Osteocyte (in vitro differentiated cells): ENCODE results near the gene TMC4. TPM values are rescaled to one million over a fixed set of nuclear protein-coding genes. Genes with fewer than 3 reads are reported as not detected.
A peak's percentile ranks its signal among the peaks of the same experiment; 100 is the strongest.

Source experiments
- DNase-seq: peaks from one replicate; pipeline ENCODE4 v3.0.0; 2021; ENCODE audit warnings: mixed read lengths; ENCODE audit not compliant: unreplicated experiment; ENCODE audit errors: extremely low spot score
- H3K27ac Mint-ChIP-seq: one replicate; pipeline ENCODE4 v1.8.0; 2021; ENCODE audit warnings: mild to moderate bottlenecking, mixed read lengths; ENCODE audit not compliant: unreplicated experiment
- H3K27me3 Mint-ChIP-seq: one replicate; pipeline ENCODE4 v1.8.0; 2021; ENCODE audit warnings: mixed read lengths; ENCODE audit not compliant: unreplicated experiment
- H3K36me3 Mint-ChIP-seq: one replicate; pipeline ENCODE4 v1.8.0; 2021; ENCODE audit warnings: mixed read lengths; ENCODE audit not compliant: unreplicated experiment
- H3K4me1 Mint-ChIP-seq: one replicate; pipeline ENCODE4 v1.8.0; 2021; ENCODE audit warnings: mixed read lengths; ENCODE audit not compliant: unreplicated experiment
- H3K4me3 Mint-ChIP-seq: one replicate; pipeline ENCODE4 v1.8.0; 2021; ENCODE audit warnings: mild to moderate bottlenecking, moderate library complexity, mixed read lengths; ENCODE audit not compliant: unreplicated experiment
- H3K9me3 Mint-ChIP-seq: one replicate; pipeline ENCODE4 v1.8.0; 2021; ENCODE audit warnings: mixed read lengths; ENCODE audit not compliant: unreplicated experiment
- CTCF ChIP-seq: fragments of 200-600 bp; sonication (generic); IDR thresholded peaks from 2 replicates; pipeline ENCODE4 v1.5.0; 2021; ENCODE audit warnings: antibody characterized with exemption, mild to moderate bottlenecking, moderate library complexity
- total RNA-seq: library from RNA; stranded (reverse); gene quantifications from 2 replicates; pipeline ENCODE4 v1.2.1, GENCODE V29; 2021

Gene TMC4
- total RNA-seq, 1 donor from 2014 or later, result 2.7 TPM

DNA sequence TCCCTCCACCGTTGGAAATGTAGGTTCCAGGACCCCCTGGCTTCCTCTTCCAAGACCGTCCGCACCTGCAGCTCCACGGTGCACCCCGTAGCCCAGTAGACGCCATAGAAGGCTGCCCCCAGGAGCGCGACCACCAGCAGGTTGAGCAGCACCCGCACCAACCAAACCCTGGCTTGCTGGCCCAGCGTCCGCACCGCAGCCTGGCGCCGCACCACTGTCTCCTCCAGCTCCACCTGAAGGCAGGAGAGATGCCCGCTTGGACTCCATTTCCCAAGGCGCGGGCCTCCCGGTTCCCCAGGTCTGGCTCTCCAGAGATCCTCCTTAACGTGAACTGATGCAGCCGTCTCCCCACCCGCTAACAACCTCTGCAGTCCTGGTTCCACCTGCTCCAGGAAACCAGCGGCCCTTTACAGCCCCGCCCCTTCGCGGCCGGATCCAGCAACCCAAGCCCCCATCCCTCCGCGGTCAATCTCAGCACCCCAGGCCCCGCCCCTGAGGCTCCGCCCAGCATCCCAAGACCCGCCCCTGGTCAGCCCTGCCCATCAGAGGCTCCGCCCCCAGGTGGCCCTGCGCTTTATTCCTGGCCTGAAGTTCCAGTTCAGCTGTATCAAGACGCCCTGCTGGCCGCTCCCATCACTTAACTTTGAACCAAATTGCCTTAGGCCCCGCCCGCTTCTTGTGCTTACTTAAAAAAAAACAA, 8.4 kb downstream of the TMC4 start:
- Mint-ChIP-seq H3K4me3 (peak overlapping the region; percentile 47), H3K27me3 (no peaks in the 10 kb centered on the region), H3K27ac (no peak overlapping the region), H3K9me3 (peaks cover 3% of the 10 kb centered on the region), H3K4me1 (peaks cover 23% of the 10 kb centered on the region), H3K36me3 (peaks cover 3% of the 10 kb centered on the region)
- TF ChIP-seq CTCF, result no peak
- no peak for DNase-seq

GRCh38 chr19:54162884-54163283, 10.1 kb downstream of the TMC4 start:
- TF ChIP-seq CTCF, result no peak
- Mint-ChIP-seq H3K27me3 (no peaks in the 10 kb centered on the region), H3K4me3 (no peak overlapping the region), H3K27ac (no peak overlapping the region), H3K9me3 (peaks cover 3% of the 10 kb centered on the region), H3K4me1 (peaks cover 34% of the 10 kb centered on the region), H3K36me3 (peaks cover 3% of the 10 kb centered on the region)
- DNase-seq, result no peak

DNA sequence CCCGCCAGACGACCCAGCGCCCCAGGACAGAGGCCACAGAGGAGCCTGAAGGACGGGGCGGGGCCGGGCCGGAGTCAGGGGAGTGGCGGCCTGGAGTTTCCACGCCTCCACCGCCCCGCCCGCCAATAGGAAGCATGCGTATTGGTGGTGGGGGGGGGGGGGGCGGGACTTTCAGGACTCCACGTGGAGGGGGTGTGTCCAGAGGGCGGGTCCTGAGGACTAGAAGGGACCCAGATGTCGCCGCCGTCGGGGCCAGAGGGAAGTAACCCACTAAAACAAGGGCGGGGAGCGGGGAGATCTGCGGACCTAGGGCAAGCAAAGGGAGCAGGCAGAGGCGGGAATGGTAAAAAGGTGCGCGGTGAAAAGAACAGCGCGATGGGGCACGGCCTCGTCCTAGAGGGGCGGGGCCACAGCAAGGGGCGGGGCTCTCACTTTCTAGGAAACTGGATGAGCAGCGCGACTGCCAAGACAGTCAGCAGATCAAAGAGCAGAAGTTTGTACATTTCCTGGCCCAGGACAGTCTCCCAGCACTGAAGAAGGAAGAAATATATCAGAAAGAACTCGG, 10.6 kb downstream of the TMC4 start:
- Mint-ChIP-seq H3K4me3 (peak overlapping the region; percentile 66), H3K27me3 (no peaks in the 10 kb centered on the region), H3K9me3 (peaks cover 3% of the 10 kb centered on the region), H3K36me3 (peaks cover 3% of the 10 kb centered on the region), H3K27ac (no peak overlapping the region), H3K4me1 (peaks cover 34% of the 10 kb centered on the region)
- no peak for DNase-seq
- TF ChIP-seq CTCF, result no peak

DNA sequence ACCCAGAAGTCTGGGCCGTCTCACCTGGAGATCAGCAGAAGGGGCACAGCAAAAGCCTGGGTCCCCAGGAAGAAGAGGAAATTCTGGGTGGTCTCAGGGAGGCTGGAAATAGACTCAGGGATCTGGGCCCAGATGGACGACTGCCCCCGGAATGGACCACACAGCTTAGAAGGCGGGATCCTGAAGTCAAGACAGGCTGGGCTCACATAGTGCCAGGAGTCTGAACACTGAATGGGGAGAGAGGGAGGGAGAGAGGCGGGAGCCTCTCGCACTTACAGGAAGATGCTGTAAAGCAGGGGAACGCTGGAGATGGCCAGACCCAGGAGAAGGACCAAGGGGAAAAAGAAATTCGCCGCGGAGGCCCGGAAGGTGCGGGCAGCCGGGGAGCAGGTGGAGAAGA, 12.1 kb downstream of the TMC4 start:
- Mint-ChIP-seq H3K4me3 (peak overlapping the region; percentile 100), H3K27ac (peak overlapping the region; percentile 100)
- TF ChIP-seq CTCF, result no peak

DNA sequence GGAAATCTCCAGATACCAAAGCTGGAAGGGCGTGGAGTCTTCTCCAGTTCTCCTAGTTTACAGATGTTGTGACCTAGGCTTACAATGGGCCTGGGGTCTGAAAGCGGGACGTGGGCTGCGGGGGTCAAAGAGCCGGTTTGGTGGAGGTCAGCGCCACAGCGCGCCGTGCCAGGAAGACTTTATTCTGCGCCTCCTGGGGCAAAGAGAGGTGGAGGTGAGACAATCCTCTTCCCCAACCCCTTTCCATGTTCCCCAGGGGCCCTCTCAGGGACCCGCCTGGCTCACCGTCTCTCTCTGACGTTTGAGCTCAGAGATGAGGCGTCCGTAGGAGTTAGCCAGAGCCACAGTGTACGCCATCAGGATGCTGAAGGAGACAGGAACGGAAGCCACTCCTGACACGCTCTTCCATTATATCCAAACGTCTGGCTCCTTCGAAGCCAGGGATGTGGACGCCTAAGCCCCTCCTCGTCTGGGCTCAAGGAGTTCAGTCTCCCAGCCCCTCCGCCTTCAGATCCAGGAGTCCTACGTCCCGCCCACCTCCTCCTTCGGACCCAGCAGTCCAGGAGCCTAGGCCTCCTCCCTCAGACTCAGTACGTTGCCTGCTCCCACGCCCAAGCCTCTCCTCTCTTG, 12.7 kb downstream of the TMC4 start:
- no peak for DNase-seq
- no peak for TF ChIP-seq CTCF
- H3K27me3 Mint-ChIP-seq, result no peaks in the 10 kb centered on the region
- peaks cover 34% of the 10 kb centered on the region for H3K4me1 Mint-ChIP-seq
- H3K4me3 Mint-ChIP-seq, result peak overlapping the region; percentile 100
- H3K36me3 Mint-ChIP-seq, result peaks cover 10% of the 10 kb centered on the region
- H3K9me3 Mint-ChIP-seq, result peaks cover 3% of the 10 kb centered on the region
- H3K27ac Mint-ChIP-seq, result peak overlapping the region; percentile 100

More for the DNA sequence above, 12.1 kb downstream of the TMC4 start:
- Mint-ChIP-seq H3K4me1 (peaks cover 34% of the 10 kb centered on the region), H3K9me3 (peaks cover 3% of the 10 kb centered on the region), H3K27me3 (no peaks in the 10 kb centered on the region), H3K36me3 (peaks cover 10% of the 10 kb centered on the region)
- DNase-seq, result no peak
